ENCODE measurements around the gene MAT1A. TPM values are rescaled to one million over a fixed set of nuclear protein-coding genes. Genes with fewer than 3 reads are reported as not detected.

MAT1A gene
- total RNA-seq, 1 experiment from 2014 or later, result 1.6 TPM

- no peaks in the 10 kb centered on the region for H3K27me3 ChIP-seq (ENCODE audit: insufficient read depth, low read length)
- RAD21 ChIA-PET (ENCODE audit: low non-redundant PET in 1 of 2, low total read pairs in 2 of 2, uncharacterized antibody in 2 of 2, unreplicated experiment in 2 of 2), result no interaction called here
- no TSS peak for BruUV-seq (replicated peaks)
- no peak overlapping the region for H2AFZ ChIP-seq (ENCODE audit: low read depth, low read length, poor library complexity, severe bottlenecking)
- H3K4me3 ChIP-seq (replicated peaks in 1 of 2; ENCODE audit: low read depth in 1 of 2, low read length in 2 of 2), result no peak overlapping the region
- TF ChIP-seq POLR2A (IDR thresholded peaks at IDR 0.05; ENCODE audit: borderline replicate concordance, extremely low read depth, insufficient read depth, insufficient read length) (no peak), EGR1 (IDR thresholded peaks at IDR 0.05; ENCODE audit: low read depth) (no peak), ELF1 (IDR thresholded peaks at IDR 0.05; ENCODE audit: borderline replicate concordance, low read depth) (no peak), SIN3A (IDR thresholded peaks at IDR 0.05; ENCODE audit: low read depth) (no peak), EZH2phosphoT487 (IDR thresholded peaks at IDR 0.05; ENCODE audit: borderline replicate concordance) (no peak), ATF3 (IDR thresholded peaks at IDR 0.05) (no peak), CEBPB (IDR thresholded peaks at IDR 0.05; ENCODE audit: low read depth) (no peak), SRF (IDR thresholded peaks at IDR 0.05; ENCODE audit: low read depth) (no peak), RAD21 (IDR thresholded peaks at IDR 0.05; ENCODE audit: low read depth) (no peak)
- H3K9me3 ChIP-seq (ENCODE audit: control insufficient read depth in 1 of 2, insufficient read depth in 1 of 2, low read depth in 1 of 2, low read length in 2 of 2), result no peaks in the 10 kb centered on the region
- no peak overlapping the region for H3K9ac ChIP-seq (ENCODE audit: low read length)
- no peak overlapping the region for H3K4me2 ChIP-seq (ENCODE audit: low read length)
- H3K9me2 ChIP-seq (ENCODE audit: insufficient read depth), result no peaks in the 10 kb centered on the region
- no peak for ATAC-seq
- POLR2A ChIA-PET, result no interaction called here
- intact Hi-C loops (cut with micrococcal nuclease), result no loop called here
- DNase-seq (ENCODE audit: low read depth, low spot score), result no peak
- no peaks in the 10 kb centered on the region for H3K36me3 ChIP-seq (ENCODE audit: control insufficient read depth in 1 of 2, insufficient read depth in 2 of 2, low read length in 2 of 2)
- CTCF ChIA-PET, result no interaction called here
- H3K27ac ChIP-seq (ENCODE audit: low read depth, low read length), result no peak overlapping the region
- H3K4me1 ChIP-seq (ENCODE audit: control insufficient read depth in 1 of 2, insufficient read depth in 2 of 2, low read length in 2 of 2), result no peaks in the 10 kb centered on the region
- H3K79me2 ChIP-seq (ENCODE audit: insufficient read depth, low read length), result no peaks in the 10 kb centered on the region
- no peaks in the 10 kb centered on the region for H4K20me1 ChIP-seq (ENCODE audit: insufficient read depth)
Measured at GRCh38 chr10:80279146-80279545, 10.3 kb downstream of the MAT1A start.

GRCh38 chr10:80278480-80278879 is 11.0 kb downstream of the MAT1A start:
- POLR2A ChIA-PET, result no interaction called here
- Histone ChIP-seq H3K9me3 (ENCODE audit: control insufficient read depth in 1 of 2, insufficient read depth in 1 of 2, low read depth in 1 of 2, low read length in 2 of 2) (no peaks in the 10 kb centered on the region), H3K4me1 (ENCODE audit: control insufficient read depth in 1 of 2, insufficient read depth in 2 of 2, low read length in 2 of 2) (no peaks in the 10 kb centered on the region), H3K4me3 (replicated peaks in 1 of 2; ENCODE audit: low read depth in 1 of 2, low read length in 2 of 2) (no peak overlapping the region), H3K4me2 (ENCODE audit: low read length) (no peak overlapping the region), H3K9ac (ENCODE audit: low read length) (no peak overlapping the region), H3K36me3 (ENCODE audit: control insufficient read depth in 1 of 2, insufficient read depth in 2 of 2, low read length in 2 of 2) (no peaks in the 10 kb centered on the region), H3K9me2 (ENCODE audit: insufficient read depth) (no peaks in the 10 kb centered on the region), H4K20me1 (ENCODE audit: insufficient read depth) (no peaks in the 10 kb centered on the region), H3K27me3 (ENCODE audit: insufficient read depth, low read length) (no peaks in the 10 kb centered on the region), H3K79me2 (ENCODE audit: insufficient read depth, low read length) (no peaks in the 10 kb centered on the region), H3K27ac (ENCODE audit: low read depth, low read length) (no peak overlapping the region), H2AFZ (ENCODE audit: low read depth, low read length, poor library complexity, severe bottlenecking) (no peak overlapping the region)
- no peak for ATAC-seq
- TF ChIP-seq JUND (IDR thresholded peaks at IDR 0.05), result no peak
- TF ChIP-seq YY1 (IDR thresholded peaks at IDR 0.05; ENCODE audit: extremely low read depth, insufficient replicate concordance, low read depth, low read length), result no peak
- no peak for TF ChIP-seq REST (IDR thresholded peaks at IDR 0.05; ENCODE audit: low read depth)
- intact Hi-C loops (cut with micrococcal nuclease), result no loop called here
- BruUV-seq (replicated peaks), result no TSS peak
- no peak for DNase-seq (ENCODE audit: low read depth, low spot score)
- RAD21 ChIA-PET (ENCODE audit: low non-redundant PET in 1 of 2, low total read pairs in 2 of 2, uncharacterized antibody in 2 of 2, unreplicated experiment in 2 of 2), result no interaction called here
- CTCF ChIA-PET, result no interaction called here
